PC-3 (cell line): Measurements from ENCODE around the gene SKOR2.

Experiments used
- EZH2 ChIP-seq: fragments of 300-600 bp; sonication (generic); IDR thresholded peaks from one replicate; pipeline ENCODE4 v1.6.1; 2017; ENCODE audit warnings: antibody characterized with exemption, mild to moderate bottlenecking, low read length; ENCODE audit not compliant: unreplicated experiment
- TF ChIP-seq, protein P1 (sequence below): fragments of 300-600 bp; sonication (generic); conservative IDR thresholded peaks from 2 replicates; pipeline ENCODE4 v1.5.1; 2017; ENCODE audit warnings: antibody characterized with exemption, low read depth, mild to moderate bottlenecking, low read length

DNA sequence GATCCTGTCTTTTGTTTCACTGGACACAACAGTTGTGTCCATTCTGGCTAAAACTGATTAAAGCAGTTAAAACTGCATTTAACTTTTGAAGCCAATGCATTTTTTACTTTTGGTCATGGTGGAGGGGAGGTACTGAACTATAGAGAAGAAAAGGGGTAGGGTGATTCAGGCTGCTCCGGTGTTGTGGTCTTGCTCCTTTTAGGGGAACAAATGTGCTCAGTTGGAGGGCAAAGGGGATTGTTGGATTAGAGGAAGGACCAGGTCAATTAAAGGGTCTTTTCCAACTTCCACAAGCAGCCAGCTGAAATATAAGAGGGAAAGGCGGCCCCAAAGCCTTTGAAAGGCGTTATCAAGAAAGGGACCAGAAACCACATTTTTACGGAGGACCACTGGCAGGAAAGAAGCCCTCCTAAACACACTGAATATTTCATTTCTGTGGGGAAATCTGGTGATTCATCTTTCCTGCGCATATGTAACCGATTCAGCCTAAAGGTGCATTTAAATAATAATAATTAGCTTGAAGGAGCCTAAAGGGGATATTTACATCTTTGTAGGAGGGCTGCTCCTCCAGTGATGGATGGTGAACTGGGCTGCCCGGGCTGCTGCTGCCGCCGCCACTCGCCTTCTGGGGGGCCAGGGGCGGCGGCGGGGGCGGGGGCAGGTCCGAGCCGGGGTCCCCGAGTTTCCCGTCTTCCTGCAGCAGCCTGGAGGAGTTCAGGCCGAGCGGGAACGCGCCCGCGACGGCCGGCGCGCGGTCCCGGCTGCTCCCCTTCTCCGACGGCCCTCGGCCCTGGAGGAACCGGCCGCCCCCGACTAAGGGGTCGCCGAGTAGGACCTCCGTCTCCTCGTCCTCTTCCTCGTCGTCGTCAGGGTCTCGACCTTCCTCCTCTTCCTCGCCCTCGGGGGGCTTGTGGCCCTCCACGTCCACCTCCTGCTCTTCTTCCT, 5.2 kb downstream of the SKOR2 start:
- TF ChIP-seq, protein P1, sequence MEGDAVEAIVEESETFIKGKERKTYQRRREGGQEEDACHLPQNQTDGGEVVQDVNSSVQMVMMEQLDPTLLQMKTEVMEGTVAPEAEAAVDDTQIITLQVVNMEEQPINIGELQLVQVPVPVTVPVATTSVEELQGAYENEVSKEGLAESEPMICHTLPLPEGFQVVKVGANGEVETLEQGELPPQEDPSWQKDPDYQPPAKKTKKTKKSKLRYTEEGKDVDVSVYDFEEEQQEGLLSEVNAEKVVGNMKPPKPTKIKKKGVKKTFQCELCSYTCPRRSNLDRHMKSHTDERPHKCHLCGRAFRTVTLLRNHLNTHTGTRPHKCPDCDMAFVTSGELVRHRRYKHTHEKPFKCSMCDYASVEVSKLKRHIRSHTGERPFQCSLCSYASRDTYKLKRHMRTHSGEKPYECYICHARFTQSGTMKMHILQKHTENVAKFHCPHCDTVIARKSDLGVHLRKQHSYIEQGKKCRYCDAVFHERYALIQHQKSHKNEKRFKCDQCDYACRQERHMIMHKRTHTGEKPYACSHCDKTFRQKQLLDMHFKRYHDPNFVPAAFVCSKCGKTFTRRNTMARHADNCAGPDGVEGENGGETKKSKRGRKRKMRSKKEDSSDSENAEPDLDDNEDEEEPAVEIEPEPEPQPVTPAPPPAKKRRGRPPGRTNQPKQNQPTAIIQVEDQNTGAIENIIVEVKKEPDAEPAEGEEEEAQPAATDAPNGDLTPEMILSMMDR, result no peak
- no peak for TF ChIP-seq EZH2
